Astrocyte (in vitro differentiated cells and primary cell): ENCODE data around the gene ROBO3. TPM values are rescaled to one million over a fixed set of nuclear protein-coding genes. Genes with fewer than 3 reads are reported as not detected.
A peak's percentile ranks its signal among the peaks of the same experiment; 100 is the strongest.

Experiments
- DNase-seq: peaks from one replicate; pipeline ENCODE4 v3.0.0-alpha.2; 2010; ENCODE audit warnings: low read depth
- FAIRE-seq: peaks from 2 replicates; lab custom pipeline; 2011; peaks lifted over from hg19 to GRCh38; lab: Jason Lieb, UNC
- H2AFZ ChIP-seq: 2 replicates; pipeline ENCODE4 v1.6.0; 2012; ENCODE audit warnings: low read depth, low read length, inconsistent platforms
- H3K27ac ChIP-seq: 2 replicates; pipeline ENCODE4 v1.5.1; 2011; ENCODE audit warnings: low read depth, low read length, inconsistent platforms
- H3K27me3 ChIP-seq: 2 replicates; pipeline ENCODE4 v1.6.0; 2011; ENCODE audit warnings: low read length, inconsistent platforms; ENCODE audit not compliant: insufficient read depth
- H3K36me3 ChIP-seq: 2 replicates; pipeline ENCODE4 v1.5.1; 2011; ENCODE audit warnings: low read length, inconsistent platforms; ENCODE audit not compliant: insufficient read depth
- H3K4me1 ChIP-seq: 2 replicates; pipeline ENCODE4 v1.5.1; 2011; ENCODE audit warnings: low read length, inconsistent platforms; ENCODE audit not compliant: insufficient read depth
- H3K4me2 ChIP-seq: 2 replicates; pipeline ENCODE4 v1.6.0; 2012; ENCODE audit warnings: low read length, inconsistent platforms
- H3K4me3 ChIP-seq: 2 replicates; pipeline ENCODE4 v1.5.1; 2011; ENCODE audit warnings: low read depth, mild to moderate bottlenecking, low read length, inconsistent platforms; ENCODE audit not compliant: insufficient read depth
- H3K79me2 ChIP-seq: 2 replicates; pipeline ENCODE4 v1.6.0; 2012; ENCODE audit warnings: mild to moderate bottlenecking, low read length, inconsistent platforms; ENCODE audit not compliant: insufficient read depth
- H3K9ac ChIP-seq: 2 replicates; pipeline ENCODE4 v1.6.0; 2012; ENCODE audit warnings: mild to moderate bottlenecking, low read length, inconsistent platforms
- H3K9me3 ChIP-seq: 2 replicates; pipeline ENCODE4 v1.5.1; 2012; ENCODE audit warnings: low read depth, mild to moderate bottlenecking, low read length, inconsistent platforms; ENCODE audit not compliant: insufficient read depth
- H4K20me1 ChIP-seq: 2 replicates; pipeline ENCODE4 v1.6.0; 2012; ENCODE audit warnings: low read length, inconsistent platforms; ENCODE audit not compliant: insufficient read depth
- H3K27ac Mint-ChIP-seq: one replicate; pipeline ENCODE4 v1.8.0; 2021; ENCODE audit warnings: mild to moderate bottlenecking, mixed read lengths; ENCODE audit not compliant: unreplicated experiment
- H3K27me3 Mint-ChIP-seq: one replicate; pipeline ENCODE4 v1.8.0; 2021; ENCODE audit warnings: low read depth, mixed read lengths; ENCODE audit not compliant: unreplicated experiment
- H3K36me3 Mint-ChIP-seq: one replicate; pipeline ENCODE4 v1.8.0; 2021; ENCODE audit warnings: low read depth, mixed read lengths; ENCODE audit not compliant: unreplicated experiment
- H3K4me1 Mint-ChIP-seq: one replicate; pipeline ENCODE4 v1.8.0; 2021; ENCODE audit warnings: low read depth, mixed read lengths; ENCODE audit not compliant: unreplicated experiment
- H3K4me3 Mint-ChIP-seq: one replicate; pipeline ENCODE4 v1.8.0; 2021; ENCODE audit warnings: mild to moderate bottlenecking, moderate library complexity, mixed read lengths; ENCODE audit not compliant: unreplicated experiment
- H3K9me3 Mint-ChIP-seq: one replicate; pipeline ENCODE4 v1.8.0; 2021; ENCODE audit warnings: mild to moderate bottlenecking, mixed read lengths; ENCODE audit not compliant: unreplicated experiment
- EZH2 ChIP-seq: IDR thresholded peaks from 2 replicates; pipeline ENCODE4 v1.6.1; 2012; ENCODE audit warnings: mild to moderate bottlenecking, low read length, inconsistent platforms; ENCODE audit not compliant: insufficient read depth
- total RNA-seq: library from RNA; stranded (reverse); gene quantifications from 2 replicates; pipeline ENCODE4 v1.2.1, GENCODE V29; 2021
- TF ChIP-seq, protein P1 (sequence below): IDR thresholded peaks from 2 replicates; pipeline ENCODE4 v1.5.1; 2011; ENCODE audit warnings: low read depth, mild to moderate bottlenecking, inconsistent platforms, low read length, moderate library complexity; ENCODE audit not compliant: insufficient read depth

Gene ROBO3
- total RNA-seq, 1 donor from 2014 or later, result 12.9 TPM

GRCh38 chr11:124868331-124869274 lies 3.4 kb downstream of the ROBO3 start:
- Histone ChIP-seq H4K20me1 (peaks cover 7% of the 10 kb centered on the region), H3K4me2 (peak overlapping the region; percentile 40), H3K4me1 (peaks cover 4% of the 10 kb centered on the region), H3K27ac (no peak overlapping the region), H3K9me3 (peaks cover 5% of the 10 kb centered on the region), H3K27me3 (peaks cover 89% of the 10 kb centered on the region), H3K79me2 (no peaks in the 10 kb centered on the region), H3K4me3 (no peak overlapping the region), H3K36me3 (no peaks in the 10 kb centered on the region), H2AFZ (no peak overlapping the region), H3K9ac (no peak overlapping the region)
- Mint-ChIP-seq H3K4me1 (no peaks in the 10 kb centered on the region), H3K27ac (no peak overlapping the region), H3K9me3 (no peaks in the 10 kb centered on the region), H3K36me3 (peaks cover 1% of the 10 kb centered on the region), H3K27me3 (peaks cover 94% of the 10 kb centered on the region), H3K4me3 (no peak overlapping the region)
- TF ChIP-seq, protein P1, sequence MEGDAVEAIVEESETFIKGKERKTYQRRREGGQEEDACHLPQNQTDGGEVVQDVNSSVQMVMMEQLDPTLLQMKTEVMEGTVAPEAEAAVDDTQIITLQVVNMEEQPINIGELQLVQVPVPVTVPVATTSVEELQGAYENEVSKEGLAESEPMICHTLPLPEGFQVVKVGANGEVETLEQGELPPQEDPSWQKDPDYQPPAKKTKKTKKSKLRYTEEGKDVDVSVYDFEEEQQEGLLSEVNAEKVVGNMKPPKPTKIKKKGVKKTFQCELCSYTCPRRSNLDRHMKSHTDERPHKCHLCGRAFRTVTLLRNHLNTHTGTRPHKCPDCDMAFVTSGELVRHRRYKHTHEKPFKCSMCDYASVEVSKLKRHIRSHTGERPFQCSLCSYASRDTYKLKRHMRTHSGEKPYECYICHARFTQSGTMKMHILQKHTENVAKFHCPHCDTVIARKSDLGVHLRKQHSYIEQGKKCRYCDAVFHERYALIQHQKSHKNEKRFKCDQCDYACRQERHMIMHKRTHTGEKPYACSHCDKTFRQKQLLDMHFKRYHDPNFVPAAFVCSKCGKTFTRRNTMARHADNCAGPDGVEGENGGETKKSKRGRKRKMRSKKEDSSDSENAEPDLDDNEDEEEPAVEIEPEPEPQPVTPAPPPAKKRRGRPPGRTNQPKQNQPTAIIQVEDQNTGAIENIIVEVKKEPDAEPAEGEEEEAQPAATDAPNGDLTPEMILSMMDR, result no peak
- peak; percentile 99 for TF ChIP-seq EZH2
- FAIRE-seq (no peak), DNase-seq (no peak)

DNA sequence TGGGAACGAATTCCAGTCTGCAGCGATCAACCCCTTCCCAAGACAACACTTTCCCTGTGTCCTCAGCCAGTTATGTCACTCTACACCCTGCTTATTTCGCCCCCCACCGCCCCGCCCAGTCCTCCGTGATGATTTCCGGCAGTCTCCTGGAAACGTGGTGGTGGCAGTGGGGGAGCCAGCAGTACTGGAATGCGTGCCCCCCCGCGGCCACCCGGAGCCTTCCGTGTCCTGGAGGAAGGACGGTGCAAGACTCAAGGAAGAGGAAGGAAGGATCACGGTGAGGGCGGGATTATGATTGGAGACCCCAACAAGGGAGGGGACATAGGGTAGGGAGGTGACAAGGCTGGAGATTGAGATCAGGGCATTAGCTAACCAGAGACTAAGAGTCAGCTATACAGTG lies 4.1 kb downstream of the ROBO3 start:
- no peak overlapping the region for H3K4me3 Mint-ChIP-seq
- H3K27me3 Mint-ChIP-seq, result peaks cover 93% of the 10 kb centered on the region
- DNase-seq, result no peak
- no peak overlapping the region for H3K4me3 ChIP-seq
- H3K4me2 ChIP-seq, result peak overlapping the region; percentile 40
- no peaks in the 10 kb centered on the region for H3K36me3 ChIP-seq
- peaks cover 4% of the 10 kb centered on the region for H3K4me1 ChIP-seq
- H3K4me1 Mint-ChIP-seq, result no peaks in the 10 kb centered on the region
- peaks cover 5% of the 10 kb centered on the region for H3K9me3 ChIP-seq
- no peak overlapping the region for H3K27ac Mint-ChIP-seq
- no peak for FAIRE-seq
- H3K27me3 ChIP-seq, result peaks cover 83% of the 10 kb centered on the region
- peaks cover 1% of the 10 kb centered on the region for H3K36me3 Mint-ChIP-seq
- H3K9me3 Mint-ChIP-seq, result no peaks in the 10 kb centered on the region
- peaks cover 4% of the 10 kb centered on the region for H4K20me1 ChIP-seq
- H3K9ac ChIP-seq, result no peak overlapping the region
- no peak overlapping the region for H3K27ac ChIP-seq
- TF ChIP-seq, protein P1, result no peak
- TF ChIP-seq EZH2, result no peak
- no peak overlapping the region for H2AFZ ChIP-seq
- no peaks in the 10 kb centered on the region for H3K79me2 ChIP-seq

DNA sequence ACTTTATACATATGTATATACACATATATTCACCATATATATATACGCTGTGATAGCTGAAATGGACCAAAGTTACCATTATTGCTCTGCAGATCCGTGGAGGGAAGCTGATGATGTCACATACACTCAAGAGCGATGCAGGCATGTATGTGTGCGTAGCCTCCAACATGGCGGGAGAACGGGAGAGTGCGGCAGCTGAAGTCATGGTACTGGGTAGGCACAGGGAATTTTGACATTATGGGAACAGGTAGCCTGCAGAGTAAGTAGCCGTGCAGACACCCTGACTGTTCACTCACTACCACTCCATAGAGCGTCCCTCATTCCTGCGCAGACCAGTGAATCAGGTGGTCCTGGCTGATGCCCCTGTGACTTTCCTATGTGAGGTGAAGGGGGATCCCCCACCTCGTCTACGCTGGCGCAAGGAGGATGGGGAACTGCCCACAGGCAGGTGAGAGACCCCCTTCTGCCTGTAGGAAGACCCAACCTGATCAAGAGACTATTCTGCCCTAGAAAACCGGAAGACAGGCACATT lies 4.7 kb downstream of the ROBO3 start:
- H3K27me3 ChIP-seq, result peaks cover 77% of the 10 kb centered on the region
- no peak overlapping the region for H3K4me2 ChIP-seq
- H3K79me2 ChIP-seq, result no peaks in the 10 kb centered on the region
- TF ChIP-seq, protein P1, result no peak
- no peak for TF ChIP-seq EZH2
- no peak overlapping the region for H3K4me3 ChIP-seq
- no peaks in the 10 kb centered on the region for H3K36me3 ChIP-seq
- Mint-ChIP-seq H3K9me3 (no peaks in the 10 kb centered on the region), H3K27ac (no peak overlapping the region), H3K4me1 (no peaks in the 10 kb centered on the region), H3K27me3 (peaks cover 93% of the 10 kb centered on the region), H3K4me3 (no peak overlapping the region), H3K36me3 (peaks cover 1% of the 10 kb centered on the region)
- peaks cover 3% of the 10 kb centered on the region for H4K20me1 ChIP-seq
- FAIRE-seq (no peak), DNase-seq (no peak)
- H3K9me3 ChIP-seq, result peaks cover 5% of the 10 kb centered on the region
- H3K27ac ChIP-seq, result no peak overlapping the region
- no peak overlapping the region for H2AFZ ChIP-seq
- H3K4me1 ChIP-seq, result peaks cover 4% of the 10 kb centered on the region
- no peak overlapping the region for H3K9ac ChIP-seq
